DMS153 (cell line): ENCODE results near the gene PAN3.

Experiments used
- DNase-seq: peaks from one replicate; lab custom pipeline; 2025; lab: John Stamatoyannopoulos, UW

PAN3 gene

DNA sequence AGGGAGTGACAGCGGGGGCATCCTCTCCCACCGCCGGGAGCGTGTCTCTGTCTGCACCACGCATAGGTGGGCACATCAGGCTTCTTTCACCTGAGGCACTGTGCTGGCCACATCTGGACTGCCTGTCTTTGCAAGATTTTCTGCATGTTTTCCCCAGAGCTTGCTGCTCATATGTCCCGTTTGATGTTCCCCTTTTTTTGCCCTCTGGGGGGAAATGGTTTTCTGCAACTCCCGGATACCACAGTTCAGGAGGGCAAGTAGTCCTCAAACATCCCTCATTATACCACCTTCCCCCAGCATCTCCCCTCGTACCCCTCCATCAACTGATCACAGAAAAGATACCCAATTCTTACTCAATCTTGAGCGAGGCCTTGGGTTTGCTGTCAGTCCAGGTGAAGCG lies 168.0 kb downstream of the PAN3 start:
- no peak for DNase-seq

DNA sequence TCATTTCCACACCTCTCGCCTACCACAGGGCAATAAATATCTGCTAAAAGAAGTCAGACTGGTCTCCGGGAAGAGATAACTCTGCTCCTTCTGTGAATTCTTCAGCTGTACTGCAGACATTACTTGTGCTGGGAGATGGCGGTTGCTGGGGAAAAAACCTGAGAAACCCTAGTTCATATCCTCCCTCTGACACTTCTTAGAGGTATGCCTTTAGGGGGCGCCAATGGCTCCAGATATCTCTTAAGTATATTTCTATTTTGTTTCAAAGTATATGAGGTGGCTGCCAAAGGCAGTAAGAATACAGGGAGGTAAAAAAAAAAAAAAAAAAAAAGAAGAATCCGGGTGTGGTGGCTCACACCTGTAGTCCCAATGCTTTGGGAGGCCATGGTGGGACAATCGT lies 175.2 kb downstream of the PAN3 start:
- DNase-seq, result no peak

GRCh38 chr13:28314879-28315278 lies 176.5 kb downstream of the PAN3 start:
- no peak for DNase-seq

GRCh38 chr13:28316129-28316528 lies 177.8 kb downstream of the PAN3 start:
- DNase-seq, result no peak

- no peak for DNase-seq
Observed at GRCh38 chr13:28316836-28317235, 178.5 kb downstream of the PAN3 start.

GRCh38 chr13:28318496-28318895 lies 180.2 kb downstream of the PAN3 start:
- no peak for DNase-seq

GRCh38 chr13:28319528-28319927 lies 181.2 kb downstream of the PAN3 start:
- DNase-seq, result no peak

DNA sequence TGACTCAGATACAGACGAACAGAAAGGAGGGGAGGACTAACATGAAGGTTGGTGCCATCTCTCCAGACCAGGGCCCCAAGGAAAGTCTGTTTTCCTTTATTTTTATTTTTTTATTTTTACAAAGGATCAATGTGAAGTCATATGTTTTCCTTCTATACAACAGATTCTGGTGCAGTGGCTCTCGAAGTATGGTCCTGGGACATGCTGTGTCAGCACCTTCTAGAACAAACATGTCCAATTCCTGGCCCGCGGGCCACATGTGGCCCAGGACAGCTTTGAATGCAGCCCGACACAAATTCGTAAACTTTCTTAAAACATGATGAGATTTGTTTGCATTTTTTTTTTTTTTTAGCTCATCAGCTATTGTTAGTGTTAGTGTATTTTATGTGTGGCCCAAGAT lies 181.9 kb downstream of the PAN3 start:
- no peak for DNase-seq

- DNase-seq, result peak; percentile 62
Observed at GRCh38 chr13:28320884-28321574, 182.7 kb downstream of the PAN3 start.

GRCh38 chr13:28321756-28322155 lies 183.4 kb downstream of the PAN3 start:
- no peak for DNase-seq

GRCh38 chr13:28322256-28322905 lies 184.0 kb downstream of the PAN3 start:
- no peak for DNase-seq

DNA sequence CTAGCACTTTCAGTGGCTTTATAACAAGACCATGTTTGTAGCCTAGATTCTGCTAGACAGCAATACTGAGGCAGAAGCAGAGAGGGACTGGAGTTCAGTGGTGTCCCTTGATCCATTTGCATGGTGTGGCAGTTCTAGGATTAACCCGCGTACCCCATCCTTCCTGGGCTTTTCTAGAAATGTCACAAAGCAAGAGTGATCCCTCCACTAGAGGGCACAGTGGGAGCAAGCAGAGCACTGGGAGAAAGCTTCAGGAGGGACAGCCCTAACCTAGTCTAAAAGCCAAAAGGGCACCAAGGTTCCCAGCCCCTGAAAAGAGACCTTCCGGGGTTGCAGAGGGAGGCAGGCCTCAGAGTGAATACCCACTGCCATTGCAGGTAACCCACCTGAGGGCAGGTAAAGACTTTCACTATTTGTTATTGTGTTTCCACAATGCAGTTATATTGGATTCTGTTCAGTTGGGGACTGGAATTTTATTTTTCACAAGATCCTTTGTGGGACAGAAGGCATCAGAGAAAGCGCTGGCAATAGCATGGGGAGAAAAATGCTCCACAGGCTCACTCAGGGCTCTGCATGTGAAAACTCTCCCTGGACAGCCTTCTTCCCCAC lies 185.9 kb downstream of the PAN3 start:
- peak; percentile 31 for DNase-seq

GRCh38 chr13:28325022-28325421 lies 186.7 kb downstream of the PAN3 start:
- no peak for DNase-seq

- no peak for DNase-seq
Observed at GRCh38 chr13:28326056-28326455, 187.7 kb downstream of the PAN3 start.

- DNase-seq, result no peak
Observed at GRCh38 chr13:28327373-28328270, 189.3 kb downstream of the PAN3 start.

DNA sequence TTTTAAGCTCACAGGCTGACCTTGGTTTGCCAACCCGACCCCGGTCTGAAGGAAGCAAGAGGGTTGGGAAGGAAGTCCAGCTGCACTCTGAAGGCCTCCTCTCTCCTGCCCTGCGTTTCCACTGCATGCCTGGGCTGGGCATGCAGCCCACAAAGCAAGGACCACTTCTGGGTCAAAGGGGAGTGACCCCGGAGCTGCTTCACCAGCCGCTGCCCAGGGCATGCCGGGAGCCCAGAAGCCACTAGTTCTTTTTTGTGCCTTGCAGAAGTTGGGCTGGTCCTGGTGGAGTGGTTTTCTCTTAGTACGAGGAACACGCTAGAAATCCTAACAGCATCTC lies 189.9 kb downstream of the PAN3 start:
- DNase-seq, result no peak

DNA sequence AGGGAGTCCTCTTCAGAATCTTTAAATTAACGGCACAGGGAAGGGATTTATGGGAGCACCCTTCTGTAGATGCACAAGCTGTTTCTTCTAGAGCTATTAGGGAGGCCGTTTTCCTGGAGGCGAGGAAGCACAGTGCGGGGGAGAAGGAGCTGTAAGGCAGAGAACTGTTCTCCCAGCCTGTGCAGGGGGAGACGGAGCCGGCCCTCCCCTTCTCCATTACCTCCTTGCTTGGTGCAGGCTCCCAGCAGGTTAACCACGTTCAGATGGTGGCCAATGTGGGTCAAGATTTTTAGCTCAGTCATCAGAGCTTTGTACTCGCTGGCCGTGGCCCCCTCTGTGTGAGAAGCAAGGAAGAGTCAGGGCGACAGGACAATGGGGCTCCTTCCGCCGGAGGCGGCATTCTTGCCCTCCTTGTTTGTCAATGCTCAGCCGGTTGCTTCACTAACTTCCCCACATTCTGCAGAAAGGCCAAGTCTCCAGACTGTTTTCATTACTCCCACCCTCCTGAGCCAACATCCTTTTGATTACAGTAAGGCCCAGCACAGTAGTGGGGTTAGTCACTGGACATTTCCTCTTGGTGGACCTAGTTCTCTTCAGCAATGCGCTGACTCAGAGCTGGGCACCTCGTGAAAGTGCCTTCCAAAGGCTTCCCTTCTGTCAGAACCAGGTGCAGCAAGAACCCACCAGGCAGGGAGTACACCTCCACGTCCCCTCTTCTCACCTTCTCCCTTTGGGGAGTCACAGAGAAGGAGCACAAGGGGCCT lies 191.2 kb downstream of the PAN3 start:
- DNase-seq, result no peak

GRCh38 chr13:28333204-28333881 lies 195.0 kb downstream of the PAN3 start:
- DNase-seq, result no peak

DNA sequence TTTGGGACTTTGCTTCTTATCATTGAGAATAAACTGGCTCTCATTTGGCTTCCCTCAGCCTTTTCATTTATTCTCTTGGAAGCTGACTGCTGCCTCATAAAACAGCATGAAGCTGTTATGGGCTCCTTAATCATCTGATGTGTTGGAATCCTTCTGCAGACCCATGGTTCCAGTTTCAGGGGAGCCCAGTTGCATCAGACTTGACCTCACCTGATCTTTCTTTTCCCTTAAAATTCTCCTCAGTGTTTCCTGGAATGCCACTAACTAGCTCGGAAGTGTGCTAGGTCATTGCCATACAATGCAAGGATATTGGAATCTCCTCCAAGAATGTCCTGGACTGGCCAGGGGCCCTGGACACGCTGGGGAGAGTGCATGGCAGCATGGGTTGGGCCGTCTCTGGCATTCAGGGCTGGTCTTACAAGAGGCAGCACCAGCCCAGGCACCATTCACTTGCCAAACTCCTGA lies 197.9 kb downstream of the PAN3 start:
- DNase-seq, result no peak

GRCh38 chr13:28337166-28338005 lies 199.0 kb downstream of the PAN3 start:
- no peak for DNase-seq
